ENCODE data around the gene MICB.
A peak's percentile ranks its signal among the peaks of the same experiment; 100 is the strongest.
"Not testable (repeated sequence)": the region's sequence is repeated elsewhere in the genome, so short reads cannot be mapped to it uniquely, and the experiment has no call there.

MICB gene

DNA sequence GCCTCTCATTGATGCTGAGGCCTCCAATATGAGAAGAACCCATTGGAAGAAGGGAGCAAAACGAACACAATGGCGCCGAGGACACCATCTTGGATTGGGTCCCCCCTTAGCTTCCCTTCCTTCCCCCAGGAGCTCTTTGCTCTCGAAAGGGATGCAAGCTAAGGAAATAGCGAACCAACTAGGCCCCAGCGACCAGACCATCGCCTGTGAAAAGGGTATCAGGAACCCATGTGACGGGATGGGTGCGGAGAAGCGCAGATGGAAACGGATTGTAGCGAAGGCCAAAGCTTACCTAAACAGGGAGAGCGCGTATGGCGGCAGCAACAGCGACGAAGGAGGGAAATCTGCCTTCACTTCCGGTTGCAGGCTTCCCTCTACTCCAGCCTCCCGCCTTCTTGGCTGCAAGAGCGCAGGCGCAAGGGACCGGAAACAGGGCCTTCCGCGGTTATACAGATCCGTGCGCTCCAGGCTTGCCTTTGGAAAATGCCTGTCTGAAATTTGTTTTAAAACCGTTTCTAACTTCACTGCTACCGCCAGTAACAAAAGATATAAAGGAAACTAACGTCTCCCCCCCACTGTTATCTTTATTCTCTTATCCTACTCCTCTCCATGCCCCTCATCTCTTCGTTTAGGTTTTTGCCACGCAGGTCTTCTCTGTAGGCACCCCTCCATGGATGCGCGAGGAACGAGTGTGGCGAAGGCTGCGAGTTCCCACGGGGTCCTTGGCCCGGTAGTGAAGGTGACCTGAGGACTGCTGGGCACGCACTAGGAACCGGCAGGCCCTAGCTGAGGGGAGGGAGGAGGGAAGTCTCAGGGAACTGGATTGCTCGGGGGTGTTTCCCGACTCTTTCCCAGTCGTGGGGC lies 43.9 kb downstream of the MICB start, which contains the start of gene DDX39B:
DDX39B (minus strand) TSS at position 346 of the 864 bp plus-strand sequence. CDS start 1,471 bp downstream, outside the sequence.
- DNase-seq: peak; percentile 95

GRCh38 chr6:31543639-31544038 lies 45.7 kb downstream of the MICB start:
- no peak for DNase-seq

GRCh38 chr6:31544676-31545075 lies 46.7 kb downstream of the MICB start:
- no peak for DNase-seq

GRCh38 chr6:31545291-31545690 lies 47.3 kb downstream of the MICB start:
- DNase-seq: no peak

GRCh38 chr6:31546339-31546957 lies 48.5 kb downstream of the MICB start, which contains the start of gene ATP6V1G2:
Gene ATP6V1G2, minus strand, starts transcription at chr6:31546608. Its CDS starts 49 bp downstream, at chr6:31546559.
- peak; percentile 79 for DNase-seq

GRCh38 chr6:31546958-31547726 lies 49.2 kb downstream of the MICB start, which contains the start of gene NFKBIL1:
Gene NFKBIL1, plus strand, starts transcription at chr6:31547608. Its CDS starts 87 bp downstream, at chr6:31547695.
- DNase-seq: peak; percentile 94

- DNase-seq: no peak
Measured at GRCh38 chr6:31547727-31548543, 50.0 kb downstream of the MICB start.

- DNase-seq: no peak
Measured at GRCh38 chr6:31548544-31548873, 50.6 kb downstream of the MICB start.

DNA sequence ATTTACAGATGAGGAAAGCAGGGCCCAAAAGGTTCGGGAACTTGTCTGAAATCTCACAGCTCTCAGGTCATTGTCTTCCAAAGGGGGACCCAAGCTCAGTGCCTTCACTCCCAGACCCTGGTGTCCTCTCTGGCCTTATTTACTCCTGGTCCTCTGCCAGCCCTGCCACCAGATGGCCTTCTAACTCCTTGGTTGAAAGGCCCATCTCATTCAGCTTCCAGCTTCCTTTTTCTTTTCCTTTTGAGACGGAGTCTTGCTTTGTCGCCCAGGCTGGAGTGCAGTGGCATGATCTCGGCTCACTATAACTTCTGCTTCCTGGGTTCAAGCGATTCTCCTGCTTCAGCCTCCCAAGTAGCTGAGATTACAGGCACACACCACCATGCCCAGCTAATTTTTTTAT lies 53.4 kb downstream of the MICB start:
- not testable (repeated sequence) for DNase-seq

DNA sequence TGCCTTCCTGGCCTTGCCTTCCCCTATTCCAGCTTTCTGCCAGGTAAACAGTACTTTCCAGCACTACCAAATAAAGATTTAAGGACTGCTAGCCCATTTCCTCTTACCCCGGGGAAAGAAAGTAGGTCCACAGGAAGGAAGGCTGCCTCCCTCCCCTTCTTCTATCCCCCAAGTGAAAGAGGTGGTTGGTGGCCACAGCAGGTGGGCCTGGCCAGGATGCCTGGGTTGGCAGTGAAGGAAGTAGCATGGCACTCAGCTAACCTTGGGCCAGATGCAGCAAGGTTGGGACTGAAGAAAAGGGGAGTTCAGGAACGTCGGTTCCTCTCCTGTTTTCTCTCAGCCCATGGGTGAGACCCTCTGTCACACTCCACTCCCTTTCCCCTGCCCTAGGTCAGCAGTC lies 58.4 kb downstream of the MICB start:
- no peak for DNase-seq

DNA sequence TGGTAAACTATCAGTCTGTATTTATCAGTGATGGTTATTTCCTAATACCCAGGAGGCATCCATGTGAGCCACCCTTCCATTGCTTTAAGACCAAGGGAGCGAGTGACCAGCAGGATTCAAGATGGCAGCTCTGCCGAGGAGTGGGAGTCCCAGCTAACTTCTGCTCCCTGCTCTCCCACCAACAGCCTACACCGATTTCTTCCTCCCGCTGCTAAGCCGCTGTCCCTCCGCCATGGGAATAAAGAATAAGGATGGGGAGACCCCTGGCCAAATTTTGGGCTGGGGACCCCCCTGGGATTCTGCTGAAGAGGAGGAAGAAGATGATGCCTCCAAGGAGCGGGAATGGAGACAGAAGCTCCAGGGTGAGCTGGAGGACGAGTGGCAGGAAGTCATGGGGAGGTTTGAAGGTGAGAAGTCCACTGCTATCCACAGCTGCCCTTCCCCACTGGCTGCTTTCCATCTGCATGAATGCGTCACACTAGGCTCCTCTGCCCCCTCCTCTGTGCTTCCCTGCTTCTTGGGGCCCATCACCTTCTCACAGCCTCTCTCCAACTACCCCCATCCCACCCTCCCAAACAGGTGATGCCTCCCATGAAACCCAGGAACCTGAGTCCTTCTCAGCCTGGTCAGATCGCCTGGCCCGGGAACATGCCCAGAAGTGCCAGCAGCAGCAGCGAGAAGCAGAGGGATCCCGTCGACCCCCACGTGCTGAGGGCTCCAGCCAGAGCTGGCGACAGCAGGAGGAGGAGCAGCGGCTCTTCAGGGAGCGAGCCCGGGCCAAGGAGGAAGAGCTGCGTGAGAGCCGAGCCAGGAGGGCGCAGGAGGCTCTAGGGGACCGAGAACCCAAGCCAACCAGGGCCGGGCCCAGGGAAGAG lies 59.7 kb downstream of the MICB start:
- DNase-seq: no peak

GRCh38 chr6:31558318-31558625 lies 60.3 kb downstream of the MICB start:
- DNase-seq: no peak

DNA sequence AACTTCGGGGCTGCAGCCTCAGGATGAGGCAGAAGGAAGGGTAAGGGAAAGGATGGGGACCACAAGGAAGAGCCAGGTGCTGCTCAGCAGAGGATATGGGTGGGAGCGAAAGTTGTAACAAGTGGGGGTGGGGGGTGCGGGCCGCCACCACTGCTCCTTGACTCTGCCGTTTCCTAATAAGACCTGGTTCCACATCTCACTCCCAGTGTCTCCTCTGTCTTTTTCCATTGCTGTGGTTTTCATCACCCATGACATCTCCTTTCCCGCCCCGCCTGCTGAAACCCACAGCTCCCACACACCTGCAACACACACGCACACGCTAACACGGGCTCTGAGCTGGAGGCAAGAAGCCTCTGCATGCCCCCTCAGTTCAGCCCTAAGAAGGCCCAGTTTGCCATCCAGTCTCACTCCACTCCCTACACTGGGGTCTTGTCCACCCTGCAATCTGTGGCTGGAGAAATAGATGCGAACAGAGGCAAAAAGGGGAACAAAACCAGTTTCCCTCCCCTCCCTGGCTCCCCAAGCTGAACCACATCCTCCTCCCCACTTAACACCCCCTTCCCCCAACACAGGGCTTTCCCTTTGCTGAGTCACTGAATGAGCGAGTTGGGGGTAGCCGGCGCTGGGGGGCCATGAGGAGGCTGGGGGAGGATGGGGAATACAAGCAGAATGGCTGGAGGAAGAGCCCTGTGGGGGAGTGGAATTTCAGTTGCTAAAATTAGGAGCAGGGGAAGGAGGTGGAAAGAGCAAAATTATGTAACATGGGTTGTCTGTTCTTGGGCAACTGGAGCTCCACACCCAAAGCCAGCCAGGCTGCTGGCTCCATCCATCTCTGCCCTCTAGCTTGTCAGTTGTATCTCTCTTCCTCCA lies 60.9 kb downstream of the MICB start:
- peak; percentile 70 for DNase-seq

GRCh38 chr6:31559606-31559957 lies 61.6 kb downstream of the MICB start:
- DNase-seq: no peak

- peak; percentile 90 for DNase-seq
Measured at GRCh38 chr6:31559958-31560696, 62.2 kb downstream of the MICB start.

DNA sequence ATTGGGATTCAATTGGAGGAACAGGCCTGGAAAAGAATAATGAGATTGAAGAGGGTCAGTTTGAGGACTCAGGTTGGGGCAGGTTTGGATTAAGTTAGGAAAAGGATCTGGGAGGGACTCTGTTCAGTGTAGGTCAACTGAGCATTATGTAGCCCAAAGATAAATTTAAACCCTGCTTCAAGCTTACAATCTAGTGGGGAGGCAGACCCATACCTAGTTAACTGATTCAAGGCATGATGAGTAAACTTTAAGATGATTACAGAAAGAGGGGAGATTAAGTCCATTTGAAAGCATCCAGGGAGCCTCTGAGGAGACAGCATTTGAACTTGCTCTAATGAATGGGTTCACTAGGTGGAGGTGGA lies 62.7 kb downstream of the MICB start:
- DNase-seq: no peak
